Measurements from ENCODE around the gene IL3RA. TPM values are rescaled to one million over a fixed set of nuclear protein-coding genes. Genes with fewer than 3 reads are reported as not detected.

IL3RA gene
- total and polyA plus RNA-seq, 12 donors = 4.5 to 20.8 (median 5.3) TPM

- Histone ChIP-seq H3K4me1 (peaks cover 0 to 30% (median 16%) of the 10 kb centered on the region in 9 donors), H3K27me3 (no peaks in the 10 kb centered on the region), H3K9me3 (no peaks in the 10 kb centered on the region), H3K4me3 (no peak overlapping the region), H3K27ac (no peak overlapping the region), H3K36me3 (peaks cover 0 to 37% (median 0%) of the 10 kb centered on the region in 9 donors)
- intact Hi-C loops (cut with DNase I) = loop anchor here in 2 of 10 donors (10.0 kb wide), 2 partner anchors 49 to 199 kb away; partner anchors contain the start of gene AKAP17A (in 1 of the 2)
- WGBS, 2 donors = 95 to 98% methylated on average over 5 of the region's 5 CpGs
- ATAC-seq = no peak
- TF ChIP-seq CTCF (IDR thresholded peaks at IDR 0.05) = no peak
- DNase-seq = no peak
Measured at GRCh38 chrX:1395646-1396216, 59.1 kb downstream of the IL3RA start.

GRCh38 chrX:1397001-1397400 lies 60.4 kb downstream of the IL3RA start:
- H3K9me3 ChIP-seq = no peaks in the 10 kb centered on the region
- no peak overlapping the region for H3K27ac ChIP-seq
- H3K4me3 ChIP-seq = no peak overlapping the region
- TF ChIP-seq CTCF (IDR thresholded peaks at IDR 0.05) = no peak
- H3K27me3 ChIP-seq = no peaks in the 10 kb centered on the region
- DNase-seq (peak in 1 of 2 donors; percentile 2), ATAC-seq (no peak)
- H3K4me1 ChIP-seq = peaks cover 0 to 24% (median 12%) of the 10 kb centered on the region in 9 donors
- peaks cover 0 to 46% (median 0%) of the 10 kb centered on the region in 9 donors for H3K36me3 ChIP-seq
- intact Hi-C loops (cut with DNase I) = loop anchor here in 2 of 10 donors (10.0 kb wide), 2 partner anchors 48 to 198 kb away; partner anchors contain the start of gene AKAP17A (in 1 of the 2)
- 88 to 92% methylated on average over 15 of the region's 15 CpGs for WGBS, 2 donors

- peak in 1 of 2 donors; percentile 6 for DNase-seq
- intact Hi-C loops (cut with DNase I) = loop anchor here in 2 of 10 donors (10.0 kb wide), 2 partner anchors 47 to 197 kb away; partner anchors contain the start of gene AKAP17A (in 1 of the 2)
- WGBS, 2 donors = 89 to 93% methylated on average over 29 of the region's 29 CpGs
- no peak overlapping the region for H3K27ac ChIP-seq
- H3K4me3 ChIP-seq = no peak overlapping the region
- no peak for TF ChIP-seq CTCF (IDR thresholded peaks at IDR 0.05)
- peaks cover 0 to 47% (median 0%) of the 10 kb centered on the region in 9 donors for H3K36me3 ChIP-seq
- no peak for ATAC-seq
- H3K4me1 ChIP-seq = peaks cover 0 to 24% (median 12%) of the 10 kb centered on the region in 9 donors
- H3K27me3 ChIP-seq = no peaks in the 10 kb centered on the region
- no peaks in the 10 kb centered on the region for H3K9me3 ChIP-seq
Measured at GRCh38 chrX:1397441-1398270, 61.1 kb downstream of the IL3RA start.
